HL-60 (cell line): Measurements from ENCODE around the gene COL25A1.

ENCODE experiments used
- POLR2AphosphoS5 ChIP-seq: IDR thresholded peaks from 2 replicates; pipeline ENCODE4 v1.6.1; 2012; ENCODE audit warnings: low read depth
- TF ChIP-seq, protein P1 (sequence below): IDR thresholded peaks from 2 replicates; pipeline ENCODE4 v1.6.1; 2012; ENCODE audit warnings: low read depth; ENCODE audit not compliant: insufficient replicate concordance

DNA sequence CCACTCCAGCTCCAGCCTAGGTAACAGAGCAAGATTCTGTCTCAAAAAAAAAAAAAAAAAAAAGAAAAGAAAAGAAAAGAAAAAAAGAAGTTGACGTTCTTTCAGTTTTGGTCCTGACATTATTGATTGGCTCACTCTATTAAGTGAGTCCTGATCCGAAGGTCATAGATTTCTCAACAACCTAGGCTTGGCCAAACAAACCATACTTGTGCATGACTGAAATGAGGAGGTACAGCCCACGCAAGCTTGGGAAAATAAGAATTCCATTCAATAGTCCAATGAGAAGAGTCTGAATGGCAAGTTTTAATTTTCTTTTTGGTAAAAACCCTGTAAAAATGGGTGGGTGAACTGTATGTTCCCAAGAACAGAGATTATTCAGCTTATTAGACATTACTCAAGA lies 536.4 kb downstream of the COL25A1 start:
- TF ChIP-seq POLR2AphosphoS5 = no peak
- TF ChIP-seq, protein P1, sequence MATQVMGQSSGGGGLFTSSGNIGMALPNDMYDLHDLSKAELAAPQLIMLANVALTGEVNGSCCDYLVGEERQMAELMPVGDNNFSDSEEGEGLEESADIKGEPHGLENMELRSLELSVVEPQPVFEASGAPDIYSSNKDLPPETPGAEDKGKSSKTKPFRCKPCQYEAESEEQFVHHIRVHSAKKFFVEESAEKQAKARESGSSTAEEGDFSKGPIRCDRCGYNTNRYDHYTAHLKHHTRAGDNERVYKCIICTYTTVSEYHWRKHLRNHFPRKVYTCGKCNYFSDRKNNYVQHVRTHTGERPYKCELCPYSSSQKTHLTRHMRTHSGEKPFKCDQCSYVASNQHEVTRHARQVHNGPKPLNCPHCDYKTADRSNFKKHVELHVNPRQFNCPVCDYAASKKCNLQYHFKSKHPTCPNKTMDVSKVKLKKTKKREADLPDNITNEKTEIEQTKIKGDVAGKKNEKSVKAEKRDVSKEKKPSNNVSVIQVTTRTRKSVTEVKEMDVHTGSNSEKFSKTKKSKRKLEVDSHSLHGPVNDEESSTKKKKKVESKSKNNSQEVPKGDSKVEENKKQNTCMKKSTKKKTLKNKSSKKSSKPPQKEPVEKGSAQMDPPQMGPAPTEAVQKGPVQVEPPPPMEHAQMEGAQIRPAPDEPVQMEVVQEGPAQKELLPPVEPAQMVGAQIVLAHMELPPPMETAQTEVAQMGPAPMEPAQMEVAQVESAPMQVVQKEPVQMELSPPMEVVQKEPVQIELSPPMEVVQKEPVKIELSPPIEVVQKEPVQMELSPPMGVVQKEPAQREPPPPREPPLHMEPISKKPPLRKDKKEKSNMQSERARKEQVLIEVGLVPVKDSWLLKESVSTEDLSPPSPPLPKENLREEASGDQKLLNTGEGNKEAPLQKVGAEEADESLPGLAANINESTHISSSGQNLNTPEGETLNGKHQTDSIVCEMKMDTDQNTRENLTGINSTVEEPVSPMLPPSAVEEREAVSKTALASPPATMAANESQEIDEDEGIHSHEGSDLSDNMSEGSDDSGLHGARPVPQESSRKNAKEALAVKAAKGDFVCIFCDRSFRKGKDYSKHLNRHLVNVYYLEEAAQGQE = no peak
